AG10803 (cell line): ENCODE data around the gene USP47.

Experiments used
- DNase-seq: peaks from one replicate; pipeline ENCODE4 v3.0.0; 2010; ENCODE audit warnings: low read depth
- H3K4me3 ChIP-seq: 2 replicates; pipeline ENCODE4 v1.5.1; 2011; ENCODE audit warnings: mild to moderate bottlenecking, low read length, control low read depth
- TF ChIP-seq, protein P1 (sequence below): conservative IDR thresholded peaks from 2 replicates; pipeline ENCODE4 v1.5.1; 2011; ENCODE audit warnings: mild to moderate bottlenecking, low read length, control low read depth, inconsistent platforms

USP47 gene

DNA sequence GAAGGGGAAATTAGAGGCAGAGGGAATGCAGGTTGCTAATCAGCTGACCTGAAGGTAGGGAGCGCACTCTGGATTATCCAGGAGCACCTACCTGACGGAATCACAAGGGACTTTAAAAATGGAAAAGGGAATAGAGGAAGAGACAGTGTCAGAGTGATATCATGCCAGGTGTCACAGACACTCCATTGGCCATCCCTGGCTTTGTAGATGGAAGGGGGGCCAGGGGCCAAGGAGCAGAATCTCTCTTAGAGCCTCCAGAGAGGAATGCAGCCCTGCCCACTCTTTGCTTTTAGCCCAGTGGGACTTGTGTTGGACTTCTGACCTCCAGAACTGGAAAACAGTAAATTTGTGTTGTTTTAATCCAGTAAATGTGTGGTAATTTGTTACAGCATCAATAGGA is 128.8 kb downstream of the USP47 start:
- H3K4me3 ChIP-seq: no peak overlapping the region
- no peak for DNase-seq
- TF ChIP-seq, protein P1, sequence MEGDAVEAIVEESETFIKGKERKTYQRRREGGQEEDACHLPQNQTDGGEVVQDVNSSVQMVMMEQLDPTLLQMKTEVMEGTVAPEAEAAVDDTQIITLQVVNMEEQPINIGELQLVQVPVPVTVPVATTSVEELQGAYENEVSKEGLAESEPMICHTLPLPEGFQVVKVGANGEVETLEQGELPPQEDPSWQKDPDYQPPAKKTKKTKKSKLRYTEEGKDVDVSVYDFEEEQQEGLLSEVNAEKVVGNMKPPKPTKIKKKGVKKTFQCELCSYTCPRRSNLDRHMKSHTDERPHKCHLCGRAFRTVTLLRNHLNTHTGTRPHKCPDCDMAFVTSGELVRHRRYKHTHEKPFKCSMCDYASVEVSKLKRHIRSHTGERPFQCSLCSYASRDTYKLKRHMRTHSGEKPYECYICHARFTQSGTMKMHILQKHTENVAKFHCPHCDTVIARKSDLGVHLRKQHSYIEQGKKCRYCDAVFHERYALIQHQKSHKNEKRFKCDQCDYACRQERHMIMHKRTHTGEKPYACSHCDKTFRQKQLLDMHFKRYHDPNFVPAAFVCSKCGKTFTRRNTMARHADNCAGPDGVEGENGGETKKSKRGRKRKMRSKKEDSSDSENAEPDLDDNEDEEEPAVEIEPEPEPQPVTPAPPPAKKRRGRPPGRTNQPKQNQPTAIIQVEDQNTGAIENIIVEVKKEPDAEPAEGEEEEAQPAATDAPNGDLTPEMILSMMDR: no peak

DNA sequence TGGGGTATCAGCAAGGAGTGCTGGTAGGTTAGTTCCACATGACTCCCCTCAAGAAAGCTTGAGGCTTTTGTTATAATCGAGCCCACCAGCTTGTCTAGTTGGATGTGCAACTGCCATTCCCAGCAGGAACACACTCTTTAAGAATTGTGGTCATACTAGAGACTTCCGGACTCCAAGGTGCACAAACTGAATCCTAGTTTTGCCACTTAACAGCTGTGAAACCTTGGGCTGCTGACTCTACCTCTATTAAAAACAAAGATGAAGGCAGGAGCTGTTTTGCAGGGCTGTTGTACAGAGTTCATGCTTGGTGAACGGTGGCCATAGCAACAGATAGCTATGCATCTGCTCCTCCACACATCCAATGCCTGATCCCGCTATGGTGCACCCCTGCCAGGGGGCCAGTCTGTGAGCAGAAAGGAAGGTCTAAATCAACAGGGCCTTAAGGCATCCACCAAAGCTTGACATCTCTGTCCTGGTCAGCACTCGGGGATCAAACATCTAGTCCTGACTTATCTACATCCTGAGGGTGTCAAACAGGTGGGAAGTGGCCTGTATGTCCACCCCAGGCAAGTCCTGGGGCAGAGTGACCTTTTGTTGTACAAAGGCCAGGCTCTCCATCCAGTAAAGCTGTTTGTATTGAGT is 130.3 kb downstream of the USP47 start:
- TF ChIP-seq, protein P1: no peak
- no peak for DNase-seq
- H3K4me3 ChIP-seq: no peak overlapping the region

DNA sequence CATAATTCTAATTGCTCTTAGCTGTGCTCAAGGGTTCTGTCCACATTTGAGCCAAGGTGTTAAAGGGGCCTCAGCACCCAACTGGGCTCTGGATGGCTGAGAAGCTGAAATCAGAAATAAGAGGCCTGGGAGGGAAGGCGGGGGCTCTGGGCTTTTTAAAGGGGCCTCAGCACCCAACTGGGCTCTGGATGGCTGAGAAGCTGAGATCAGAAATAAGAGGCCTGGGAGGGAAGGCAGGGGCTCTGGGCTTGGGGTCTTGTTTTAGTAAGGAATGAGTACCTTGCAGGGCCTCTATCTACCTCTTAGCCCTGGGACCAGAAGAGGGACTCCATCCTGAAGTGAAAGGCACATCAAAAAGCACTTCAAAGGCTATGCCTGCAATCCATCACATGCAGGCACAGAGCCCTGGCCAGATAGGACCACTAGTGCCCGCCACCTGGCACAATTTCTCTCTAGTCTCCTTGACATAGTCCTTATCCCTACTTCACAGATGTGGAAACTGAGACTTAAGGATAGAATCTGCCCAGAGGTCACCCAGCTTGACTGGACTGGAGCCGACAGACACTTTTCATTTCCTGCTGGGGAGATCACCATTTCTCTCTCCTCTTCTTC is 131.1 kb downstream of the USP47 start:
- no peak for DNase-seq
- TF ChIP-seq, protein P1: no peak
- no peak overlapping the region for H3K4me3 ChIP-seq

- DNase-seq: peak; percentile 88
- TF ChIP-seq, protein P1: no peak
- H3K4me3 ChIP-seq: no peak overlapping the region
These were observed 131.6 kb downstream of the USP47 start for GRCh38 chr11:11973361-11973800.

DNA sequence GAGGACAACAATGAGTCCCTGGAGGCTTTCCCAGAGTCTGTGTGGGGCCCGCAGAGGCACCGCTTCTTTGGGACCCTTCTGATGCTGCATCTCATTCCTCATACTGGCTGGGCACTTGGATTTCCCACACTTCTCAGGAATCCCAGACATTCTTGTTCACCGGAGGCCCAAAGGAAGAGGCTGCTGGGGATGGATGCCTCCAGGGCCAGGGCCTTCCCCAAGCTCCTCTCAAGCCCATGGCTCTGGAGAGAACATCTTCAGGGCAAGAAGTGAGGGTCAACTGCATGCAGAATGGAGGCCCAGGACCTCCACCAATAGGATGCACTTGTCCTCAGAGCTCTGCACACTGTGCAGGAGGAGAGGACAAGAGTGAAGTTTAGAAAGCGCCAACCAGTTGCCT is 132.1 kb downstream of the USP47 start:
- no peak overlapping the region for H3K4me3 ChIP-seq
- DNase-seq: peak; percentile 54
- TF ChIP-seq, protein P1: no peak

- no peak for DNase-seq
- TF ChIP-seq, protein P1: no peak
- H3K4me3 ChIP-seq: no peak overlapping the region
These were observed 133.7 kb downstream of the USP47 start for GRCh38 chr11:11975201-11976092.
